ENCODE data around the gene GRIK5.
A peak's percentile ranks its signal among the peaks of the same experiment; 100 is the strongest.

GRIK5 gene

DNA sequence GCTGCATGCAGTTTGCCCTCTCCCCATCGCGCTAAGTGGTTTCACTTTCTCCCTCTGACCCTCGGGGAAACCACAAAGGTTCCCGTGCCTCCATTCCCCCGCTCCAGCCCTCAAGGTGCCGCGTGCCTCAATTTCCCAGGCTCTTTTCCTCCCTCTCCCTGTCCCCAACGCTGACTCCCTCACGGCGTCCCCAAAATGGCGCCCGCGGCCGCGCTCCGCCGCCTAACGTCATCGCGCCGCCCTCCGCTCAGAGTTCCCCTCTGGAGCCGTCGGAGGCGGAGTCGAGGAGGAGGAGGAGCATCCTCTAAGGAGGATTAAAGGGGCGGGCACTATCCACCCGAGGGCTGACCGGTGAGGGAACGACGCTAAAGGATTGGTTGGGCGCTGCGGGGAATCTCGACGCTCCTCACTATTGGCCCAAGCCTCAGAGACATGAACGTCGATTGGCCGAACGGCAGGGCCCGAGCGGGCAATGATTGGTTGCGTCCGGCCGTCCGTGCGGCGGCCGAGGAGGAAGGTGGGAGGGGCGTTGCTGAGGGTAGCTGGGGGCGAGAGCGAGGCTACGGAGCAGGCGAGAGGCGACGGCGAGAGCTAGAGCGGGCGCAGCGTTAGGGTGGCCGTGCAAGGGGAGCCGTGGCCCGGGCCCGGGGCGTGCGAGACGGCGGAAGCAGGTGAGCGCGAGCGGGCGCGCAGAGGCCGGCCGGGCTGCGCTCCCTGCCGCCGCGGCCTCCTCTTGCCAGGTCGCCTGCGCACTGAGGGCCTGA, 5.8 kb upstream of the GRIK5 start, which contains the start of gene ZNF574:
ZNF574 (plus strand) TSS at position 551 of the 764 bp plus-strand sequence. CDS start 2,441 bp downstream, outside the sequence.
- DNase-seq, result peak; percentile 99

DNA sequence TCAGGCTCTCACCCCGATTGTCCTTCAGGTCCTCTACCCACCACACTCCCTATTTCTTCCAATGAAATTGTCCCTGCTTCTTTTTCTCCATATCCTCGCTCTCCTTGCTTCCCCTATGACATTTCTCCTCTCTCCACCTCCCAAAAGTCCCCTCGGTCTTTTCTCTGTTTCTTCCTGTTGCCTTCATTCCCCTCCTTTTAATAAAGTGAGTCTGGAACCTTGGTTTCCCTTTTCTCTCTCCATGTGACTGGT, 5.3 kb upstream of the GRIK5 start:
- DNase-seq, result no peak

DNA sequence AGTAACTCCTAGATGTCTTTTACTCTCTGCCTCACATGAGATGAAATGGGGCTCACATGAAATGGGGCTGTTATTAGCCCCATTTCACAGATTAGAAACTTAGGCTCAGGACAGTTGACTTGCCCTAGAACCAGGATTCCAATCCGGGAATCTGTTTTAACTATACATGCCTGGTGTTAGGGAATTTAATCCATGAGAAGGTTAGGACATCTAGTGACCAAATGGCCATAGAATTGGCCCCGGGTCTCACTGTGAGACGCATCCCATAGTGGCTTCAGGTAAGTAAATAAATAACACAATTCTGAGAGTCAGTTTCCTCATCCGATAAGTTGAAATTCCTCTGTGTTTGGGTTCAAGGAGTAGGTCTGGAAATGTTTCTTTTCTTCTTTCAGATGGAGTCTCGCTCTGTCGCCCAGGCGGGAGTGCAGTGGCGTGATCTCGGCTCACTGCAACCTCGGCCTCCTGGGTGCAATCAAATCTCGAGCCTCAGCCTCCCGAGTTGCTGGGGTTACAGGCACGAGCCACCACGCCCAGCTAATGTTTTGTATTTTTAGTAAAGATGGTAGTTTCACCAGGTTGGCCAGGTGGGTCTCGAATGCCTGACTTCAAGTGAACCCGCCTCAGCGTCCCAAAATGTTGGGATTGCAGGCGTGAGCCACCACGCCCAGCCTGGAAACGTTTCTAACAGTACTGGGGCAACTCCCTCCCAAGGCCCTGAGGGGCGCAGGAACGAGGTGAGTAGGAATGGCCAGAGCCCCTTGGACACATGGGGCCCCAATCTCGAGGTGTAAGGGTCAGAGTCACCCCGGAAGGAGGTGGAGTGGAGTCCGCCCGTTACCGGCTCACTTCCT, 4.7 kb upstream of the GRIK5 start:
- peak; percentile 49 for DNase-seq

DNA sequence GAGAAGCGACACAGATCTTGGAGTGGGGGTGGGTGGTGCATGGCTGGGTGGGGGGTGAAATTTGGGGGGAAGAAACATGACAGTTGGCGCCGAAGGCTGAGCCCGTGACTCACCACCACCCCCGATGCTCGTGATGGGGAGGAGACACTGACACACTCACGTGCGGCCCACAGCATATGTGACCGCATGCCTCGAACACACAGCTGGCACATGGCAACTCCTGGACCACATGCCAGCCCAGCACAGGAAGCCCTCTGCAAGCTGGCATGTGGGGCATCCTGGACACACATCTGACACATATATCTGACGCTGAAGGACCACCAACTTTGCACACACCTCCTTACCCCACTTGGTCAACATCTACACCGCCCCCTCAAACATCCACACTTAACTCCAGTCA, 1.2 kb upstream of the GRIK5 start:
- no peak for DNase-seq

DNA sequence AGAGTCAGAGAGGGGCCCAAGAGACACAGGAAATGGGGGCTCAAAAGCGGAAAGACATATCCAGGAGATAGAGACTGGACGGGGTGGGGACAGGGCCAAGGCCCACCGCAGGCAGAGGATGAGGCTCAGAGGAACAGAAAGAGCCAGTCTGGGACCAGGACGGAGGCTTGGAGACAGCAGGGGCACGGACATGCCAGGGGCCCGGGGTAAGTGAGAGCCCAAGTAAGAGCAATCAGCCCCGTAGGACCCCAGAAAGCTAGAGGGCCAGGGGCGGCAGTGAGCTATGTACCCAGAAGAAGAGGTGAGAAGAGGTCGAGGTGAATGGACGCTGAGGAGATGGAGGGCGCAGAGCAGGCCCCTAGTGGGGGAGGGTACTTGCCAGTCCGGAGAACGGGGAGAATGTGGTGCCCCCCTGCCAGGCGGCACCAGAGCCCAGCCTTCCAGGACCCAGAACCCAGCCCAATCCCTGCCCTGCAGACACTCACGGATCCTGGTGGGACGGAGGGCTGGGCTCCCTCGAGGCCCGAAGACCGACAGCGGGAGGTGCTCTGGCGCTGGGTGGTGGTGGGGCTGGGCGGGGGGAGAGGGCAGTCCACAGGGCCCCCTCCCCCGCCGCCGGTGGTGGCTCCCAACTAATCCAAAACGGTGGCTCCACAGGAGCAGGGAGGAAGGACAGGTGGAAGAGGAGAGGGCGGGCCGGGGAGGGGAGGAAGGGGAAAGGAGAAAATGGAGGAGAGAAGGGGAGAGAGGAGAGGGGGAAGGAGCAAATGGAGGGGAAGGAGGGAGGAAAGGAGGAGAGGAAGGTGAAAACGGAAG, 1.0 kb downstream of the GRIK5 start:
- DNase-seq, result no peak

DNA sequence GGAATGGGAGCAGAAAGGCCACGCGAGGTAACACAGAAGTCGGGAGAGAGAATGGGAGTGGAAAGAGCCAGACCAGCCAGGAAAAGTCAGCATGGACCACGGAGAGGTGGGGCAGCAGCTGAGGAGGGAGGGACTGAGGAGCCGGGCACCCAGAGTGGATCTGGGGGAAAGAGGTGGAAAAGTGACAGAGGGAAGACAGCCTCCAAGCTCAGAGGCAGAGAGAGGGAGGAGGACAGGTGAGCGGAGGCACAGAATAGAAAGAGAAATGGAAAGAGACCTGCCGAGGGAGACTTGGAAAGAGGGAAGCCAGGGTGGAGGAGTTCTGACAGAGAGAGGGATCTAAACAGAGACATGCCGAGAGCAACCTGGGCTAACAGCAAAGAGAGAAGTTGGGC, 1.6 kb downstream of the GRIK5 start:
- no peak for DNase-seq

DNA sequence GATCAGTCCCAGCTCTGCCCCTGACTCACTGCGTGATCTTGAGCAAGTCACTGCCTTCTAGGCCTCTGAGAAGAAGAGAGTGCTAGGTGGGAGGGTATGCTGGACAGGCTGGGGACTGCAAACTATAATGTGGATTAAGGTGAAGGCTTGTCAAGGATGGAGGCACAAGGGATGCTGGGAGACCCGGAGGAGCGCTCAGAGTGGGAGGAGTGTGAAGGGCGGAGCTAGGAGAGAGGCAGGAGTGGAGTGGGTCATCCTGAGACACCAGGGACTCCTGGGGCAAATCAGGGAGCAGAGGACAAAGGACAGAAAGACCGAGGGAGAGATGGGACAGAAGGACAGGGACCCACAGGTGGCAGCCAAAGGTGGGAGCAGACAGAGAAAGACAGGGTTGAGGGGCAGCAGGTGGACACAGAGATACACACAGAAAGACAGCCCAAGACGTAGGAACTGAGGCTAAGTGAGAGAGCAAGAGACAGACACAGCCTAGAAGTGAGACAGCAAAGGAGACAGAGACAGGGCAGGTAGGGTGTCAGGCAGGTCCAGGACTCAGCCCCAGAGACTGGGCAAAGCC, 2.6 kb downstream of the GRIK5 start:
- DNase-seq, result no peak

DNA sequence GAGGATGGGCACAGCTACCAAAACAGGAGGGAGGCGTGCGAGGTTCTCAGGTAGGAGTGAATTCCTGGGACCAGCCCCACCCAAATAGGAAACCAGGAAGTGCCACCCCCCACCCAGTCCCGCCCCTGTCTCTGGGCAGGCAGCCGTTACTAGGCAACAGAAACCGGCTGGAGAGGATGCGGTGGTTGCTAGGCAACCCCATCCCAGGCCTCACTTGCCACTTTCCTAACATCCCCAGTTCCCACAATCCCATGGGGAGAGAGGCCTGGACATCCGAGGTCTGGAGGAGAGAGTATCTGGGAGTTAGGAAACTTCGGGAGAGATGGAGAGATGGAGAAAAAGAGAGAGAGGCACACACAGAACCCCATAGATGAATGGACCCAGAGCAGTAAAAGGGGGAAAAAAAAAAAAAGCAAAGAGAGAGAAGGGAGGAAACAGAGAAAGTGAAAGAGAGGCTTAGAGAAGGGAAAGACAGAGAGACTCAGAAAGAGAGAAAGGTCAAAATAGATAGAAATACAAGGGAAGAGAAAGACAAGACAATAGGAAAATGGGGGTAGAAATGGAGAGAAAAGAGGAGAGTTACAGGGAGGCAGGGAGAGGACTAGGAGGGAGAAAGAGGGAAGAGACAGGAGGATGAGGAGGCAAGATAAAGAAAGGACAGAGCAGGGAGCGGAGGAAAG, 3.8 kb downstream of the GRIK5 start:
- no peak for DNase-seq

DNA sequence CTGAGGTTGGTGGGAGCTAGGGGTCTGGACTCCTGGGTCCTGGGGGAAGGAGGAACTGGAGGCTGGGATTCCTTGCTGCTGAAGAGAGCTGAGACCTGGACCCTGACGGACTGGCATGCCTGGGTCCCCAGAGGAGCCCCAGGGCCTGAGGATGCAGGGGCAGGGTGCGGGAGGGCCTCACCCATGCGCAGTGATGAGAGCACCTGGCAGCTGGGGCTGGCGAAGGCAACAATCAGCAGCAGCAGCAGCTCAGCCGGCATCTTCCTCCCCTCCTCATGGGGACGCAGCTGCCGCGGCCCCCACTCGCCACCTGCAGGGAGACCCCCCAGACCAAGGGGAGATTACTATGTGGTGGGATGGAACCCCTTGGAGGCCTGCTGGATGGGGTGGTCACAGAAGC, 4.5 kb downstream of the GRIK5 start:
- no peak for DNase-seq

DNA sequence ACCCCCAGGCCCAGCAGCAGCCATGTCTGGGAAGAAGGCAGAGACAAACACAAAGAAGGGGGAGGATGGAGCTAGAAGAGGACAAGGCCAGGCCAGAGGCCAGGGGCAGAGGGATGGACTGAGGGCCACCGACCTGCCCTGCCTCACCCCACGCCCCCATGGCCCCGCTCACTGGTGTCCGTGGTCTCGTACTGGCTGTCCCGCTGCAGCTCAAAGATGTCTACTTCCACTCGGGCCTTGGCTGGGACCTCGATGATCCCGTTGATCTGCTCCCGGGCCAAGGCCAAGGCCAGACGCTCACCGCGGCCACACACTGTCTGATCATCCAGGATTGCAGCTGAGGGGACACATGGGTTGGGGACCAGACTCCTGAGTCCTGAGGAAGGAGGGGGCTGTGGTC, 5.0 kb downstream of the GRIK5 start:
- no peak for DNase-seq

DNA sequence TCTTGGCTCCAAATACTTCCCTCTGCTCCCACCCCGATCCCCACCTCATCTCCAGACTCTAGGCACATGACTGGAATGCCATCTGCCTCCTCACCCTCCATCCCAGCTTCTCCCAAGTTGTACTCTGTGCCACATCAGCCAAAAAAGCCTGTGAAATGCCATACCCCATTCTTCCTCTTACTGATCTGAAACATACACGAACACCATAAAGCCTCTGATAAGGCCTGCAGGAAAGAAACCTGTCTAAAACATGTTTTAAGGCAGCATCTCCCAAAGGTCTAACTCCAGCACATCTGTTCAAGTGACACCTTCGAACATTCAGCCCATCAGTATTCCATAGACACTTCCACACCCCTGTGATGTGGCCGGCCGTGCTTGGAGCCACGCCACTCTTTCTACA, 5.6 kb downstream of the GRIK5 start:
- DNase-seq, result no peak

DNA sequence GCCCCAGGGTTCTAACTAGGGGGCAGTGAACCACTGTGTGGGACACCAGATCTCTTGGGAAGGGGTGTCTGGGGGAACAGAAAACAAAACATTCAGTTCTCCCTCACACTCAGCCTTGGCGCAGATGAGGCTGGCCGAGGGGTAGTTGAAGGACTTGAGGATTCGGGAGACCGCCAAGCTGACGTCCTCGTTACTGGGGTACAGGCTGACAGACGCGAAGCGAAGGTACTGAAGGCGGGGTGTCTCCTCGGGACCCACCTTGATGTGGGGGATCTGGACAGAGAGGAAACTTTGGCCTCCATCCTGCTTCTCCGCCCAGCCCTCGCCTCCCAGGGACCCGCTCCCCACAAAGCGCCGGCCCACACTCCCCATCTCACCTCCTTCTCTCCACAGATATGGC, 7.6 kb downstream of the GRIK5 start:
- no peak for DNase-seq

DNA sequence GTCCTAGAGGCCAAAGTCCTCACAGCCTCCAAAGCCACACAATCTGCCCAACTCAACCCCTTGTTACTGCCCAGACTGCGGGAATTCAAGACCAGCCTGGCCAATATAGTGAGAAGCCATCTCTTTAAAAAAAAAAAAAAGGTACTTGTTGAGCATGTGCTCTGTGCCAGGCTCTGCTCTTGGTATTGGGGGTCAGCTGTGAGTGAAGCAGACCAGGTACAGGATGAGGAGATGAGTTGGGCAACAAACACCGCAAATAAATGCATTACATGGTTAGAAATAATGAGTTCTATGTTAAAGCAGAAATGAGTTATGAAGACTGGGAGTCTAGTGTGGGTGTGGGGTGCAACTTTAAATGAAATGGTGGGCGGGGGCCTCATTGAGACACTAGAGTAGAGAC, 9.9 kb downstream of the GRIK5 start:
- DNase-seq, result no peak

DNA sequence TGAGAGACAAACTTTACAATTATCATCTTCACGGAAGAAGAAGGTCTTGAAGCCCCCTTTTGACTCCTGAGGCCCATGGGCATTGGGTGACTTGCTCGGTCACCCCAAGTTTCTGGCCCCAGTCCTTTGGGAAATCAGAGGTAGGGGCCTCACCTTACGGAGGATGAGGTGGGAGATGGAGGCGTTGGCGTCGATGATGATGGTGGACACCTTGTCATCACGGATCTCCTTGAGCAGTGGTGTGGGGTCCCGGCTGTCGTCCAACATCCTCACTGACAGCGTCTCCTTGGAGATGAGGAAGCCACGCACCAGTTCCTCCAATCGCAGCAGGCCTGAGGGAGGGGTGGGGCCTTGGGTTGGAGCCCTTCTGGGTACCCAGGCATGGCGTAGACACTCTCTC, 10.8 kb downstream of the GRIK5 start:
- no peak for DNase-seq

DNA sequence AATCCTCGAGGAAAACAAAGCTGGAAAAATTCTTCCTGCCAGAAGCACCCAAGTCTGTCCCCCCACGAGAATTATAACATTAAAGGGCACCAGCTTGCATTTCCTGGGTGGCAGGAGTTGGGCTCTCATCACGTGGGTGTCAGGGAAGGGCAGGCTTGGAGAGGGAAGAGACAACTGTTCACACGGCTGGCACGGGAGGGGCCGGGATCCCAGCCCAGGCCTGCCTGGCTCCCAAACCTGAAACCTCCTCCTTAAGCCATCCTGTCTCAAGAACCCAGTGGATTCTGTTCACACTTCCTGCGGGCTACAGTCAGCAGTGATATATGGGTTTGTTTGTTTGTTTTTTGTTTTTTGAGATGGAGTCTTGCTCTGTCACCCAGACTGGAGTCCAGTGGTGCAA, 12.2 kb downstream of the GRIK5 start:
- DNase-seq, result no peak

DNA sequence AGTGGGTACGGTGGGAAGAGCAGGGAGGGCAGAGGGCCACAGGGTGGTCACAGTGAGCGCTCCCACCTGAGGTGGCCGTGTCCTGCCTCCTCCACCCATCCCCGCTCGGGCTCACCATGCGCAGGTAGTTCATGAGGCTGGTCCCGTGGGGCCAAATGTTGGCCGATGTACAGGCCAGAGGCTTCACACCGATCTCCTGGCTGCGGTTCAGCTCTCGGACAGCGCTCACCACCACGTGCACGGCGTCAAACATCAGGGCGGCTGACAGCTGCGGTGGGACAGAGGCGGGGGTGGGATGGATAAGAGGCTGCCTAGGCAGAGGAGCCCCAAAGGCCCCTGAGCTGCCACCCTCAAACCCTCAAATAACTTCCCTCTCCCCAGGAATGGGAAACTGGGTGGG, 15.8 kb downstream of the GRIK5 start:
- no peak for DNase-seq

DNA sequence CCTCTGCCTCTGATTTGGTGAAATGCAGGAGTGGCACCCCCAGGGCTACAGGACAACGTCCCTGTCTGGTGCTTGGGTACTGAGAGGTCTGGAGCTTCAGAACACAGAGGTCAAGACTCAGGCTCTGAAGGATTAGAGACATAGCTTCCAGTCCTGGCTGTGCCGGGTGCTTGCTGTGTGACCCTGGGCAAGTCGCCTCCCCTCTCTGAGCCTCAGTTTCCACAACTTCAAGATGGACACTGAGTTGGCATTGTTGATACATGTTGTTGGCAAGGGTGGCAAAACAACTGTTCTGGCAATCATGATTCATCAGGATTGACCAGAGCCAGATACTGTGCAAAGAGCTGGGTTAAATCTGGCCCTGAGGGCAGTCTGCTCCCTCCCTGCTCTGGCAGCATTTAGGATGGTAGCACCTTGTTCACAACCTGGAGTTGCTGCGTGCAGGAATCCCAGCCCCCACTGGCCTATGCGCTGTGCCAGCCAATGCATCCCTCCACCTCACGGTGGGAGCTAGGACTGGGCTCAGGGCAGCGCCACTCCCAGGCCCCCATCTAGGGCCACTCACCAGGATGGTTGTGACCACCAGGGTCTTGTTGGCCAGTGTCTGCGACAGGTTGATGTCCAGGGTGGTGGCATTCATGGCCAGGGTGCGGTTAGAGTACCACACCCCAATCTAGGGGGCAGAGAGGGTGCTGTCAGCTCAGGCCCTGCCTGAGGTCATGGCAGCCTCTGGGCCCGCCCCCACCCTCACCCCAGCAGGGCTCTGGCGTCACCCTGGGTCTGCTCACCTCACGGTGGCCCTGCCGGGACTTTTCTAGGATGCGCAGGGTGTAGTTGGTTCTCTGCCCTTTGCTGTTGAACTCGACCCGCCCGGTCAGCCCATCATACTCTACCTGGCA, 16.7 kb downstream of the GRIK5 start:
- no peak for DNase-seq

DNA sequence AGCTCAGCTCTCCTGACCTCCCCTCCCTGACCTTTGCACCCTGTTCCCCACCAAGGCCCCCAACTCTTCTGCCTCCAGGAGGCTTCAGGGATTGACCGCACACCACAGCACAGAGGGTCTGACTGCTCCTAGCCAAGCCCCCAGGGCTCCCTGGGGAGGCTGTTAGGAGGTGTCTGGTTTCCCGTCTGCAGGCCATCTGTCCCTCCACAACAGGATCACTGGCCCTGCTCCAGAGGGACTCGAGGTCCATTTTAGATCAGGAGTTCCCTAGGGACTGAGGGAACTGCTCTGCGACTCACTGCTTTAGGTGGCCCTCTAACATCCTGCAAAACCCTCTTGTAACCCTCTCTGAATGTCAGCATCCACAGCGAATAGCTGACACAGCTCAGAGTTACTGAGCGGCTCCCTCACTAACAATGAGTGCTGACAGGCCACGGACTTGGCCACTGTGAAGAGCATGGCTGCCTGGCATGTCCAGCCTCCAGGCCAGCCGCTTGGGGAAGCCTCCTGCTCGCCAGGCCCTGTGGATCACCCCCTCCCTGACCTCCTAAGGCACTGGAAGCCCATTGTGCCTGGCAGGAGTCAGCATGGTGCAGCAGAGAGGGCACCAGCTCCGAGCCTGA, 17.7 kb downstream of the GRIK5 start:
- DNase-seq, result no peak

DNA sequence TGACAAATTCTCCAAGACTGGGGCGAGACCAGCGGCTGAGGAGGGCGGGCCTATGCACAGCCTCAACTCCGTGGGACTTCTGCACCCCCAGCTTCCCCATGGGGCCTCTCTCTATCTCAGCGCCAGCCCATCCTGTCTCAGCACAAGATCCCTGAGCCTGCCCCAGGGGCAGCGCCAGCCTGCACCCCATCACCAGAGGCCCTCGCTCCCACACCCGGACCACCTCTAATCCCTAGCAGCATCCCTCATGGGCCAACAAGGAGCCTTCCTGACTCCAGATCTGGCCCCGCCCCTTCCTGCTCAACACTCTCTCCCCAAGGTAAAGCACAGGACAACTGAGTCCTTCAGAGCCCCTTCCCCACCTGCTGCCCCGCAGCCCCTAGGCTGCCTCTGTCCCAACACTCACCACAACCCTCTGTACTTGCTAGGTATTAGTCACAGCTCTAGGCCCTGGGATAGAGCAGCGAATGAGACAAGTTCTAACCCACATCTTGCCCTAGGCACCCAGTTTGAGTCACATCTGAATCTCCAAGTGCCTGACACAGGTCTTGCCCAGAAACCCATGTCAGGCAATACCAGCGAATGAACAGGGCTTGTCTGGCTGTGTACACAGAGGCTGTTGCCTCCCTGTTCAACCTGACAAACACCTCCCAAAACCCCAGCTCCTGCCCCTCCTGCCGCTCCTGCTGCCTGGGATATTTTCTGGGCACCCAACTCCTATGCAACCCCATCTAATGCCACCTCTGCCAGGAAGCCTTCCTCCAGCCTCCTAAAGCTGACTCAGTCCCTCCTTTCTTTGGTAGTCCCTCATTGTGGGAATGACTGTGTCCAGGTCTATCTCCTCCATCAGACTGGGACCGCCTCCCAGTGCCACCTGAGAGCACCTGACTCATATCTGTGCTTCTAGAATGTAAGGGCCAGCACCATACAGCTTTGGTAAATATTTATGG, 18.6 kb downstream of the GRIK5 start:
- DNase-seq, result no peak

DNA sequence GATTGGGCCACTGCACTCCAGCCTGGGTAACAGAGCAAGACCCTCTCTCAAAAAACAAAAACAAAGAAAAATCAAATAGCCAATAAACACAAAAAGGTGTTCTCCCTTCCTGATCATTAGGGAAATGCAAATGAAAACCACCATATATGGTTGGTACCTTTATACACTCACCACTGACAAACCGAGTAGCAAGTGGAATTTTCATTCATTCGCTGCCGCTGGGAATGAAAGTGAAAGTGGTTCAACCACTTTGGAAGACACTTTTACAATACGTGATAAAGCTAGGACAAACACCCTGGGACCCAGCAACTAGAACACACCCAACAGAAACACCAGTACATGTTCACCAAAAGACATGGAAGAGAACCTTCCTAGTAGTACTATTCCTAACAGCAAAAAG, 21.0 kb downstream of the GRIK5 start:
- no peak for DNase-seq
